Measurements from ENCODE around the gene HAO1. TPM values are rescaled to one million over a fixed set of nuclear protein-coding genes. Genes with fewer than 3 reads are reported as not detected.

HAO1 gene
- total and polyA plus RNA-seq, 12 donors: 0.07 TPM; not detected in 11

DNA sequence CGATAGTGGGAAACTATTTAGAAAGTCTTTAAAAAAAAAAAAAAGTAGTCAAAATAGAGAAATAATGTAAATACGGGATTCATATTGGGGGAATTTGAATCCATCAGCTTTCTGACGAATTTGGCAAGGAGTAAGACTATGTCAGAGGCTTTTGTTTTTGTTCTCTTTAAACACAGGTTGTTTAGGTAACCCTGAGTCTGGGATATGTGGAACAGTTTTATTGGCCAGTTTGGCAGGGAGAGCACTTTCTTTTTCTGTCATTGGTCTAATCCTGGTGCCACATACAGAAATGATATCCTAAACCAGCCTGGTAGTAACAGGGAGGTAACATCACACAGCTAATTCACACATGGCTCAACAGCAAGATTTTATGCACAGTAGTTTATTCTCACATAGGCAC lies 27.7 kb downstream of the HAO1 start:
- intact Hi-C loops (cut with DNase I): no loop called here

DNA sequence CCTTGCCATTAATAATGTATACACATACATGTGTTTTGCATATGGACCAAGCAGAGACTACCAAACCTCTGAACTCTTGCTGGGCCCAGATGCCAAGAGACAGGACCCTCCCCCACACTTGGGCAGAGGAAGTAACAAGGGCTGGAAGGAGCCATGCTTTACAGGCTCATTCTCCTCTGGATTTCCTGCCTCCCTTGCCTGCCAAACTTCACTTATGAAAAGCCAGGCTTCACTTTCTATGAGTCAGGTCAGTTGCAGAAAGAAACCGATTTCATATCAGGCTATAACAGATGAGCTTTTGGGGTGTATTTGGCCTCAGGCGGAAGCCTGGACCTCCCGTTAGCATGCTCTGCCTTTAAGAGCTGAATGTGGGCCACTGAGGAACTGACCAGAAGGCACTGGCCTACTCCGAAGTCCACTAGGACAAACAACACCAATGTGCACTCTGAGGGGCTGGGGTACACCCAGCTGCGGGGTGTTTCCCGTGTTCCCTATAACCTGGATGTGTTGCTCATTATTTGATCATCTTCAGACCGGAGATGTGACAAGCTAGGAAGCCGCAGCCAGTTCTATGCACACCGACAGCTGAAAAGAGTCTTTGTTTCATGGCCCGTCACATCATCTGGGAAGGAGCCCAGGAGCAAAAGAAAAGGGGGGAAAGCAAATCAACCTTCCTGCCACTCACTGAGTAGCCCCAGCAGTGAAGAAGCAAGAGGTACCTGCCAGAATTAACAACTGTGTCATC lies 28.5 kb downstream of the HAO1 start:
- Histone ChIP-seq H3K27me3 (no peaks in the 10 kb centered on the region), H3K4me3 (no peak overlapping the region), H3K36me3 (replicated peaks in 1 of 2) (no peaks in the 10 kb centered on the region), H3K27ac (no peak overlapping the region), H3K9me3 (replicated peaks in 1 of 3) (no peaks in the 10 kb centered on the region), H3K4me1 (replicated peaks in 1 of 2) (no peaks in the 10 kb centered on the region)
- no peak for TF ChIP-seq POLR2A (IDR thresholded peaks at IDR 0.05)
- TF ChIP-seq, protein P1, sequence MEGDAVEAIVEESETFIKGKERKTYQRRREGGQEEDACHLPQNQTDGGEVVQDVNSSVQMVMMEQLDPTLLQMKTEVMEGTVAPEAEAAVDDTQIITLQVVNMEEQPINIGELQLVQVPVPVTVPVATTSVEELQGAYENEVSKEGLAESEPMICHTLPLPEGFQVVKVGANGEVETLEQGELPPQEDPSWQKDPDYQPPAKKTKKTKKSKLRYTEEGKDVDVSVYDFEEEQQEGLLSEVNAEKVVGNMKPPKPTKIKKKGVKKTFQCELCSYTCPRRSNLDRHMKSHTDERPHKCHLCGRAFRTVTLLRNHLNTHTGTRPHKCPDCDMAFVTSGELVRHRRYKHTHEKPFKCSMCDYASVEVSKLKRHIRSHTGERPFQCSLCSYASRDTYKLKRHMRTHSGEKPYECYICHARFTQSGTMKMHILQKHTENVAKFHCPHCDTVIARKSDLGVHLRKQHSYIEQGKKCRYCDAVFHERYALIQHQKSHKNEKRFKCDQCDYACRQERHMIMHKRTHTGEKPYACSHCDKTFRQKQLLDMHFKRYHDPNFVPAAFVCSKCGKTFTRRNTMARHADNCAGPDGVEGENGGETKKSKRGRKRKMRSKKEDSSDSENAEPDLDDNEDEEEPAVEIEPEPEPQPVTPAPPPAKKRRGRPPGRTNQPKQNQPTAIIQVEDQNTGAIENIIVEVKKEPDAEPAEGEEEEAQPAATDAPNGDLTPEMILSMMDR (IDR thresholded peaks at IDR 0.05): no peak
- WGBS, 4 donors: 78 to 82% (median 79%) methylated on average over 8 to 10 of the region's 10 CpGs
- intact Hi-C loops (cut with DNase I): no loop called here
- no peak for DNase-seq

More for the DNA sequence above, 27.7 kb downstream of the HAO1 start:
- no peak for DNase-seq
- H3K27ac ChIP-seq: no peak overlapping the region
- TF ChIP-seq, protein P1 (IDR thresholded peaks at IDR 0.05): no peak
- TF ChIP-seq POLR2A (IDR thresholded peaks at IDR 0.05): no peak
- H3K36me3 ChIP-seq (replicated peaks in 1 of 2): no peaks in the 10 kb centered on the region
- WGBS, 4 donors: 47 to 62% (median 53%) methylated on average over 3 of the region's 3 CpGs
- no peak overlapping the region for H3K4me3 ChIP-seq
- no peaks in the 10 kb centered on the region for H3K27me3 ChIP-seq
- no peaks in the 10 kb centered on the region for H3K9me3 ChIP-seq (replicated peaks in 1 of 3)
- no peaks in the 10 kb centered on the region for H3K4me1 ChIP-seq (replicated peaks in 1 of 2)

DNA sequence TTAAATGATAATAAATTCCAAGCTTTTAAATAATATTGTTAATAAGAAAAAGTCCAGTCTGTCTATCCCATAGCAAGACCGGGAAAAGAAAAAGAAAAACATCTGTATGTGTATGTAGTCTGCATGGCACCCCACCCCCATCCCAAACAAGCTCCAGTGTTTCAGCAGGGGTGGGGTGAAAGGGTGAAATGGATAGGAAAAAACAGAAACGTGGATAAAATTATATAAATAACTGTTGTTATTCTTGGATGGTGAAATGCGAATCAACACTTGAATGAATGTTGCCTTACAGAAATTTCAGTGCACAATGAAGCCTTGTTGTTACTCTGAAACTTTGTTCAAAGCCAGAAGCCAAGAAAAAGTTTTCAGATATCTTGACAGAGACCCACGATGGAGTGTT lies 31.4 kb downstream of the HAO1 start:
- no peaks in the 10 kb centered on the region for H3K27me3 ChIP-seq
- H3K4me1 ChIP-seq (replicated peaks in 1 of 2): no peaks in the 10 kb centered on the region
- no peak overlapping the region for H3K27ac ChIP-seq
- WGBS, 4 donors: 48 to 55% (median 53%) methylated on average over 4 of the region's 4 CpGs
- H3K9me3 ChIP-seq (replicated peaks in 1 of 3): no peaks in the 10 kb centered on the region
- no peak overlapping the region for H3K4me3 ChIP-seq
- intact Hi-C loops (cut with DNase I): no loop called here
- no peaks in the 10 kb centered on the region for H3K36me3 ChIP-seq (replicated peaks in 1 of 2)
- TF ChIP-seq, protein P1 (IDR thresholded peaks at IDR 0.05): no peak
- no peak for TF ChIP-seq POLR2A (IDR thresholded peaks at IDR 0.05)
- DNase-seq: no peak

DNA sequence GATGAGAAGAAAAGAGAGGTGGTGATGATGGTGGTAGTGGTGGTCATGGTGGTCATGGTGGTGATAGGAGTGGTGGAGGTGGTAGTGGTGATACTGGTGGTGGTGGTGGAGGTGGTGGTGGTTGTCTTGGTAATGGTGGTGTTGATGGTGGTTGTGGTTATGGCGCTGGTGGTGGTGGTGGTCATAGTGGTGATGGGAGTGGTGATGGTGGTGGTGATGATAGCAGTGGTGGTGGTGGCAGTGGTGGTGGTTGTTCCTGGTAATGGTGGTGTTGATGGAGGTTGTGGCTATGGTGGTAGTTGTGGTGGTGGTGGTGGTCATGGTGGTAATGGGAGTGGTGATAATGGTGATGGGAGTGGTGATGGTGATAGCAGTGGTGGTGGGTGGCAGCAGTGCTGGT lies 36.8 kb downstream of the HAO1 start:
- no peak overlapping the region for H3K4me3 ChIP-seq
- no peaks in the 10 kb centered on the region for H3K27me3 ChIP-seq
- 47 to 92% (median 90%) methylated on average over 1 of the region's 1 CpG for WGBS, 4 donors
- no peak overlapping the region for H3K27ac ChIP-seq
- DNase-seq: no peak
- no peaks in the 10 kb centered on the region for H3K4me1 ChIP-seq (replicated peaks in 1 of 2)
- no peaks in the 10 kb centered on the region for H3K9me3 ChIP-seq (replicated peaks in 1 of 3)
- intact Hi-C loops (cut with DNase I): no loop called here
- TF ChIP-seq, protein P1 (IDR thresholded peaks at IDR 0.05): no peak
- TF ChIP-seq POLR2A (IDR thresholded peaks at IDR 0.05): no peak
- H3K36me3 ChIP-seq (replicated peaks in 1 of 2): no peaks in the 10 kb centered on the region

Measured in adrenal gland (tissue), 12 donors.